Lower leg skin (tissue), 4 donors: ENCODE results near the gene GPX1. TPM values are rescaled to one million over a fixed set of nuclear protein-coding genes. Genes with fewer than 3 reads are reported as not detected.
"Not testable (repeated sequence)": the region's sequence is repeated elsewhere in the genome, so short reads cannot be mapped to it uniquely, and the experiment has no call there.

Experiments
- DNase-seq, 2 donors: peaks; one replicate each; pipeline ENCODE4 v3.0.0-alpha.2; 2019; ENCODE audit warnings: low spot score in 2 of 2
- H3K4me3 ChIP-seq: fragments of 200-600 bp; sonication (generic); 2 replicates; pipeline ENCODE4 v1.5.1; 2017; ENCODE audit warnings: mild to moderate bottlenecking, low read depth; ENCODE audit not compliant: poor library complexity, severe bottlenecking
- POLR2A ChIP-seq, 2 donors: fragments of 450-650 bp; IDR thresholded peaks; one replicate each; pipeline ENCODE4 v1.6.1; 2016 to 2017; ENCODE audit warnings: antibody characterized with exemption in 2 of 2, mild to moderate bottlenecking in 1 of 2, moderate library complexity in 1 of 2
- WGBS, 2 donors: methylation state at CpG; one replicate each; pipeline ENCODE4 v1.1.5; 2018; 5-methylcytosine and 5-hydroxymethylcytosine counted together
- intact Hi-C: fragments of 100-400 bp; cut with DNase I; formaldehyde crosslinking; loops from one replicate; pipeline ENCODE4 v1.15.0; 2023; ENCODE audit warnings: low total_unique reads
- total RNA-seq, 4 donors: library from RNA; depleted of rRNA; stranded (reverse); fragments of >200 nt; gene quantifications; one replicate each; pipeline ENCODE4 v1.1.0, GENCODE V29; 2016
- TF ChIP-seq, protein P1 (sequence below), 3 donors: fragments of 450-650 bp; IDR thresholded peaks; one replicate each; pipeline ENCODE4 v1.5.1; 2016; ENCODE audit warnings: antibody characterized with exemption in 3 of 3, mild to moderate bottlenecking in 3 of 3, moderate library complexity in 2 of 3

The GPX1 gene
- total RNA-seq, 4 donors from 2014 or later, result 116 to 224 (median 161) TPM

DNA sequence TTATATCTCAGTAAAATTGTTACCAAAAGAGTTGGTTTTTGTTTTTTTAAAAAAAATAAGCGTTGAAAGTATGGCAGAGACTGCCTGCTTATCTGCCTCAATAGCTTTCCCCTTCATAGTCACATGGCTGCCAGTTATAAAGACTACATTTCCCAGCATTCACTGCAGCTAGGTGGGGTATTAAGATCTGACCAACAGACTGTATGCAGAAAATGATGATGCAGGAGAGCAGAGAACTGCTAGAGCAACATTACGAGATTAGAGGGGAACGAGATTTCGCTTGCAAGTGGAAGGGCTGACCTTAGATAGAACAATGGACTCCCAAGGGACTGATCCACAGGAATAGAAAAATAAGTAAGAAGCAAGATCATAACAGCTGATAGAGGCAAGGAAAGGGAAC, 39.3 kb upstream of the GPX1 start:
- DNase-seq, result no peak
- 63 to 73% methylated on average over 4 of the region's 4 CpGs for WGBS, 2 donors
- TF ChIP-seq, protein P1, sequence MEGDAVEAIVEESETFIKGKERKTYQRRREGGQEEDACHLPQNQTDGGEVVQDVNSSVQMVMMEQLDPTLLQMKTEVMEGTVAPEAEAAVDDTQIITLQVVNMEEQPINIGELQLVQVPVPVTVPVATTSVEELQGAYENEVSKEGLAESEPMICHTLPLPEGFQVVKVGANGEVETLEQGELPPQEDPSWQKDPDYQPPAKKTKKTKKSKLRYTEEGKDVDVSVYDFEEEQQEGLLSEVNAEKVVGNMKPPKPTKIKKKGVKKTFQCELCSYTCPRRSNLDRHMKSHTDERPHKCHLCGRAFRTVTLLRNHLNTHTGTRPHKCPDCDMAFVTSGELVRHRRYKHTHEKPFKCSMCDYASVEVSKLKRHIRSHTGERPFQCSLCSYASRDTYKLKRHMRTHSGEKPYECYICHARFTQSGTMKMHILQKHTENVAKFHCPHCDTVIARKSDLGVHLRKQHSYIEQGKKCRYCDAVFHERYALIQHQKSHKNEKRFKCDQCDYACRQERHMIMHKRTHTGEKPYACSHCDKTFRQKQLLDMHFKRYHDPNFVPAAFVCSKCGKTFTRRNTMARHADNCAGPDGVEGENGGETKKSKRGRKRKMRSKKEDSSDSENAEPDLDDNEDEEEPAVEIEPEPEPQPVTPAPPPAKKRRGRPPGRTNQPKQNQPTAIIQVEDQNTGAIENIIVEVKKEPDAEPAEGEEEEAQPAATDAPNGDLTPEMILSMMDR (IDR thresholded peaks at IDR 0.05), result no peak
- no peak for TF ChIP-seq POLR2A (IDR thresholded peaks at IDR 0.05)
- intact Hi-C loops, result no loop called here
- H3K4me3 ChIP-seq, result no peak overlapping the region

DNA sequence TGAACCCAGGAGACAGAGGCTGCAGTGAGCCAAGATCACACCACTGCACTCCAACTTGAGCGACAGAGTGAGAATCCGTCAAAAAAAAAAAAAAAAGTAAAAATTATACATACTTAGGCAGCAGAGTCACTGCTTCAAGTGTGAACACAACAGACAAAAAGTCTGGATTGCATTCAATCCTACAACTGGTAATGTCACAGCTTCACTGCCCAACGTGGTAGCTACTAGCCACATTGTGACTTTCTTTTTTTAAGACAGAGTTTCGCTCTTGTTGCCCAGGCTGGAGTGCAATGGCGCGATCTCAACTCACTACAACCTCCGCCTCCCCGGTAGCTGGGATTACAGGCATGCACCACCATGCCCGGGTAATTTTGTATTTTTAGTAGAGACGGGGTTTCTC, 33.2 kb upstream of the GPX1 start:
- intact Hi-C loops, H3K4me3 ChIP-seq, DNase-seq: not testable (repeated sequence)
- WGBS, 2 donors, result 79 to 84% methylated on average over 10 of the region's 10 CpGs

DNA sequence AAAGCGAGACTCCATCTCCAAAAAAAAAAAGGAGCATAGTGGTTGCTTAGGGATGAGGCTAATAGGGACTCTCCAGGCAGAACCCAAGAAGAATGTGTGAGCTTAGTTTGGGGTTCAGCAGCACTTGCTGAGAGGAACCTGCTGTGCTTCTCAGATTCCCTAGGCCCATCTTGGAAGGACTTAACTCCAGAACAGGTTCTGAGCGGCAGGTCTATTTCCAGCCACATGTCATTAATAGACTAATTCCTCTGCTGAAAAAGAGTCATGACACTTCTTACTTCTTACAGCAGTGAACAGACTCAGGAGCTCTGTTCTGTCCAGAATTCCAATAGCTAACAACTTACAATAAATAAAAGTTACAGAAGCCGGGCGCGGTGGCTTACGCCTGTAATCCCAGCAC, 31.1 kb upstream of the GPX1 start:
- 97 to 98% methylated on average over 6 of the region's 6 CpGs for WGBS, 2 donors
- DNase-seq, result no peak
- H3K4me3 ChIP-seq, result no peak overlapping the region
- intact Hi-C loops, result no loop called here
- no peak for TF ChIP-seq POLR2A (IDR thresholded peaks at IDR 0.05)
- TF ChIP-seq, protein P1 (IDR thresholded peaks at IDR 0.05), result no peak

DNA sequence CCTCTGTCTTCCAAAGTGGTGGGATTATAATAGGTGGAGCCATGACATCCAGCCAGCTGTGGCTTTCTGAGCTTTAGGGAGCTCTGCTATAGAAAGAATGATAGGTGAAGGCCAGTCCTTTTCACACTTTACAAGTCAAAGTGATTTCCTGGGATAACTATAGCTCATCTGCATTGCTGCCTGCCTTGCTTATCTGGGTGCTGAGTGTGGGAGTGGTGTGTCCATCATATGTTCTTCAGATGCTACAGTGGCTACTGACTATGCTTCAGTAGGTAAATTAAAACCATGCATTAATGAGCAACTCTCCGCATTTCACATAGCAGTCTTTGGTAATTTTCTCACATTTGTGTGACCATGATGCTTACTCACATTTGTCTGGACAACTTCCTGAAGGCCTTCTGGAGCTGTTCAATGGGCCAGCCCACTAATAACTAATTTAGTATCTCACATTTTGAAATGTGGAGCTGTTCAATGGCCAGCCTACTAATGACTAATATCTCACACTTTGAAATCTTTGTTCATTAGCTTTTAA, 30.2 kb upstream of the GPX1 start:
- H3K4me3 ChIP-seq, result no peak overlapping the region
- TF ChIP-seq, protein P1 (IDR thresholded peaks at IDR 0.05), result no peak
- TF ChIP-seq POLR2A (IDR thresholded peaks at IDR 0.05), result no peak
- intact Hi-C loops, result no loop called here
- WGBS, 2 donors, result 65 to 85% methylated on average over 1 of the region's 1 CpG
- no peak for DNase-seq

DNA sequence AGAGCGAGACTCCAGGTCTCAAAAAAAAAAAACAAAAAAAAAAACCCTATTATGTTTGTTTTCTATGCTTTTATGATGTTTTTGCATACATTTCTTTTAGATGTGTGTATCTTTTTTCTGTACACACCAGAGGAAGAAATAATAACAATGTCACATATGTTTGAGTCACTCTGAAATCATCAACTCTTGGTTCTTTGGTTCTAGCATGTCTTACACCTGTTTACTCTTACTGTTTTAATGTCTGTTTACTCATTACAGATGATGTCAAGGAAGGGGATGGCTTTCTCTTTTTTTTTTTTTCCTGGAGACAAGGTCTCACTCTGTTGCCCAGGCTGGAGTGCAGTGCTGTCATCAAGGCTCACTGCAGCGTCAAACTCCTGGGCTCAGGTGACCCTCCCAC, 29.6 kb upstream of the GPX1 start:
- intact Hi-C loops, result no loop called here
- TF ChIP-seq POLR2A (IDR thresholded peaks at IDR 0.05), result no peak
- TF ChIP-seq, protein P1 (IDR thresholded peaks at IDR 0.05), result no peak
- DNase-seq, result no peak
- H3K4me3 ChIP-seq, result no peak overlapping the region
- WGBS, 2 donors, result 93% methylated on average over 2 of the region's 2 CpGs

DNA sequence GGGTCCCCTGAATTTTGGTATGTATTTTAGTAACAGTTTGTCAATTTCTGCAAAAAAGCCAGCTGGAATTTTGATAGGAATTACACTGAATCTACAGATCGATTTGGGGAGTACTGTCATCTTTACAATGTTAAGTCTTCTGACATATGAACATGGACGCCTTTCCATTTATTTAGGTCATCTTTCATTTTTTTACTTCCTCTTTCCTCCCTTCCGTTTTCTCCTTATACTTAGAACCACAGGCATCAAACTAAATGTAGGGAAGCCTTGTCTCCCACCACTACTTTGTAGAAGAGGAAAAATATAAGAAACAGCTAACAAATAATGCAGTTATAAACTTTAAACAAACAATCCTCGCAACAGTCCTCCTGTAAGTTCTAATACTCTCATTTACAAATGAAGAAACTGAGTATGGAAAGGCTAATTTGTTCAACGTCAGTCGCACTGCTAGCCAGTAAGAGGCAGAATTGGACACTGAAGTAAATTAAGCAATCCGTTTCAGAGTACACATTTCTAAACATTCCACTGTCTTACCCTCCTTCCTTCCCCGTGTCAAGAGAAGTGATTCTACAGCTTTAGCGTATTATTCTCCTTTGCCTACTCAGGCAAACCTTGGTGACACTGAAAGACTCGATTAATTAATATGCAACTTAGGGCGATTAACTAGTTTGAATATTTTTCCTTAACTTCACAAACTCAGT, 28.1 kb upstream of the GPX1 start:
- WGBS, 2 donors, result 80 to 83% methylated on average over 11 of the region's 11 CpGs
- H3K4me3 ChIP-seq, result no peak overlapping the region
- TF ChIP-seq, protein P1 (IDR thresholded peaks at IDR 0.05), result no peak
- no peak for TF ChIP-seq POLR2A (IDR thresholded peaks at IDR 0.05)
- no peak for DNase-seq
- intact Hi-C loops, result no loop called here
